GM08714 (cell line): ENCODE measurements around the gene DACT3.

Source experiments
- H3K4me3 ChIP-seq: fragments of 200-500 bp; sonication (Bioruptor generic); 2 replicates; pipeline ENCODE4 v1.5.1; 2014; ENCODE audit warnings: mild to moderate bottlenecking, low read length, inconsistent platforms
- ZNF274 ChIP-seq: IDR thresholded peaks from 2 replicates; pipeline ENCODE4 v1.6.1; 2012; ENCODE audit warnings: mild to moderate bottlenecking, low read depth, low read length

DACT3 gene

DNA sequence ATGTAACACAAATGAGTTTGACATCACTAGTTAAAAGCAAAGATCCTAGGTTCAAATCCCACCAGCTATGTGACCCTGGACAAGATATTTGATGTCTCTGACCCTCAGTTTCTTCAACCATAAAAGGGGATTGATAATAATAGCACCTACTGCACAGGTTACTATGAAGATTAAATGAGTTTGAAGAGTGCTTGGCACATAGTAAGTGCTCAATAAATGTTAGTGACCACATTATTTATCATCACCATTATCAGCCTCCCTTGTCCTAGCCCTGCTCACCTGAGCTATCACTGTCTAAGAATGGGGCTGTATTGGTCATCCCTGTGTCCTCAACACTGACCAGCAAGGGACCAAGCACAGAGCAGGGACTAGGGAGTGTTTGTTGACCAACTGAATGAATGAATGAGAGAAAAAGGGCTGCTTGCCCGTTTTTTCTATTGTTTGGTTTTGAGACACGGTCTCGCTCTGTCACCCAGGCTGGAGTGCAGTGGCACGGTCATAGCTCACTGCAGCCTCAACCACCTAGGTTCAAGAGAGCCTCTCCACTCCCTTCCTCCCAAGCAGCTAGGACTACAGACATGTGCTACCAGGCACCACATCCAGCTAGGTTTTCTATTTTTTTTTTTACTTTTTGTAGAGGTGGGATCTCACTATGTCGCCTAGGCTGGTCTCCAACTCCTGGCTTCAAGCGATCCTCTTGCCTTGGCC, 26.6 kb upstream of the DACT3 start:
- TF ChIP-seq ZNF274, result no peak
- no peak overlapping the region for H3K4me3 ChIP-seq

DNA sequence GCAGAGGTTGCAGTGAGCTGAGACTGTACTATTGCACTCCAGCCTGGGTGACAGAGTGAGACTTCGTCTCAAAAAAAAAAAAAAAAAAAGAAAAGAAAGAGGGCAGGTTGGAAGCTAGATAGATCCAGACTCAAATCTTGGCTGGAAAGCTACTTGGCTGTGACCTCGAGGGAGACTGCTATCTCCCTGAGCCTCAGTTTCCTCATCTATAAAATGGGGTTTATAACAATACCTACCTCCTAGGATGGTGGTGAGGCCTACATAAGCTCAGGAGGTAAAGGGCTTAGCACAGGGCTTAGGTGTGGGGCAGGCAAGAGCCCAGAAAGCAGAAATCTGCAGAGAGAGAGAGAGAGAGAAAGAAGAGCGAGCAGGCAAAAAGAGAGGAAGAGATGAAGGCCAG, 24.2 kb upstream of the DACT3 start:
- H3K4me3 ChIP-seq, result no peak overlapping the region
- no peak for TF ChIP-seq ZNF274

DNA sequence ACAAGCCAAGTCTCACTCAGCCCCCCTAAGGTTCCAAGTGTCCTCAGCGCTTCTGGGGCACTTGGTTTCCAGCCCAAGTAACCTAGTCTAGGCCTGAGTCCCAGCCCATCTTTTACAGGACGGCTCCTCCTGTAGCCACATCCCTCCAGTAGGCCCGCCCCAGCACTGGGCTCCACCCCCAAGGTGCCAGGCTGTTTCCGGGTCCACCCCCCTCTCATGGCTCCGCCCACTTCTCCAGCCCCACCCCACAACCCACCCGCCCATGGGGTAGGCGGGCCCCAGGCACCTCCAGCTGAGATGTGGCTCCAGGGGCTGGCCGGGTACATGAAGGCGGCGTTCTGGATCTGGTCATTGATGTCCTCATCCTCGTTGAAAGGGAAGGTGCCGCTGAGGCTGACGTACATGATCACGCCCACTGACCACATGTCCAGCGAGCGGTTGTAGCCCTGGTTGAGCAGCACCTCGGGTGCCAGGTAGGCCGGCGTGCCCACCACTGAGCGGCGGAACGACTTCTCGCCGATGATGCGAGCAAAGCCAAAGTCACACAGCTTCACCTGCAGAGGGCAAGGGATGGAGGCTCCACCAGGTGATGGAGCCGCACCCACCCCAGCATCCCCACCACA, 17.2 kb upstream of the DACT3 start:
- no peak for TF ChIP-seq ZNF274
- no peak overlapping the region for H3K4me3 ChIP-seq

DNA sequence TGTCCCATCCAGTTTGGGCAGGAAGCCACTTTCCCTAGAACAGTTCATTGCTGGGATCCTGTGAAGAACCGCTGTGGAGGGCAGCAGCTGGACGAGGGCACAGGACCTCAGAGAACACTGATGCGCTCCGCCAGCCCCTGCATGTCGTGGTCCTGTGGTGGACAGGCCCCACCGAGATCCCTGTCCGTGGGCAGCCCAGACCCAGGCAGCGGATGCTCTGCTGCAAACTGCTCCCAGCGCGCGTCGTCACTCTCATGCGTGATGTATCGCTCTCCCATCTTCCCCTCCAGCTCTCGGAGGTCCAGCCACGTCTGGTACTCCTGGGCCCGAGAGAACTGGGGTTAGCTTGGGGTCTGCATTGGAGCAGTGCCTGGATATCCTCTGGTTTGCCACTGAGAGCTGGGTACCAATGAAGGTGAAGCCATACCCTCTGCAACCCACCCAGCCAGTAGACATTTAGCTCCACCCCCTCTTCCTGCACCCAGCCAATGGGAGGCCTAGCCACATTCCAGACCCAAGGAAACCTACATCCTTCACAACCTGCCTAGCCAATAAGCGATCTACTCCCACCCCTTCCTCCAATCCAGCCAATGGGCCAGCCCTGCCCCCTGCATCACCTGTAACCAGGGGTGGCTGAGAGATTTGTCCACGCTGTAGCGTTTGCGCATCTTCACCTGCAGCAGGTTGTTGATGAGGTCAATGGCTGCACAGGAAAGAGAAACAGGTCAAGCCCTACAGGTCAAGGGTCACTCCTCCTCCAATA, 13.6 kb upstream of the DACT3 start:
- no peak for TF ChIP-seq ZNF274
- H3K4me3 ChIP-seq, result no peak overlapping the region

DNA sequence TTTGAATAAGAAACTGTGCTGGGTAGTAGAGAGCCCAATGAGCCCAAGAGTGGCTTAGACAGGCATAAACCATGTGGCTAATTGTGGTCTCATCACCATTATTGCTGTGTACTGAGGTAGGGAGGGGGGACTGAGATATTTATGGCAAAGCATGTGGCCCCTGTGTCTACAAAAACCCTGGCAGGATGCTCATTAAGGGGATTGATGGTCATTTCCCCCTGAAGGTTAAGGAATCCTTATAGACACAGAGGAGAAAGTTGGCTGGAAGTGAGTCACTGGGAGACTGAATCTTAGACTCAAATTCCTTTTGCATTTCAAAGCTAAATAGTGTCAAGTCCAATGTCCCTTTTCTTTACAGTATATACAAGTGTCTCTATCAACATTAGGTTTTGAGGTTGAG, 9.8 kb upstream of the DACT3 start:
- TF ChIP-seq ZNF274, result no peak
- no peak overlapping the region for H3K4me3 ChIP-seq

DNA sequence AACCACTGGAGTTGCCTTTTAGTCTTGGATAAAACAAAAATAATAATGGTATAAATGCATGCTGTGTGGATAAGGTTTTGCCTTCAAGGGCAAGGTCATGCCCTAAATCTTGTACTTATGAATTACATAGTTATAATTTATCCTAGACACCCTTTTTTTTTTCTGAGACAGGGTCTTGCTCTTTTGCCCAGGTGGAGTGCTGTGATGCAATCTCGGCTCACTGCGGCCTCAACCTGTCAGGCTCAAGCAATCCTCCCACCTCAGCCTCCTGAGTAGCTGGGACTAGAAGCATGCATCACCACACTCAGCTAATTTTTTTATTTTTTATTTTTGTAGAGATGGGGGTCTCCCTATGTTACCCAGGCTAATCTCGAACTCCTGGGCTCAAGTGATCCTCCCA, 7.7 kb upstream of the DACT3 start:
- no peak for TF ChIP-seq ZNF274
- H3K4me3 ChIP-seq, result no peak overlapping the region

DNA sequence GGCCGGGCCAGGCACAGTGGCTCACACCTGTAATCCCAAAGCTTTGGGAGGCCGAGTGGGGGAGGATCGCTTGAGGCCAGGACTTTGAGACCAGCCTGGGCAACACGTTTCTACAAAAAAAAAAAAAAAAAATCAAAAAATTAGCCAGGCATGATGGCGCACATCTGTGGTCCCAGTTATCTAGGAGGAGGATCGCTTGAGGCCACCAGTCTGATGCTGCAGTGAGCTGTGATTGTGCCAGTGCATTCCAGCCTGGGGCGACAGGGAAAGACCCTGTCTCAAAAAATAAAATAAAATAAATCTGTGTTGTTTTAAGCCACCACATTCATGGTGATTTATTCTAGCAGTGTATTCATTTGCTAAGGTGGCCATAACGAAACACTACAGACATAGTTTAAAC, 4.1 kb upstream of the DACT3 start:
- H3K4me3 ChIP-seq, result no peak overlapping the region
- TF ChIP-seq ZNF274, result no peak

DNA sequence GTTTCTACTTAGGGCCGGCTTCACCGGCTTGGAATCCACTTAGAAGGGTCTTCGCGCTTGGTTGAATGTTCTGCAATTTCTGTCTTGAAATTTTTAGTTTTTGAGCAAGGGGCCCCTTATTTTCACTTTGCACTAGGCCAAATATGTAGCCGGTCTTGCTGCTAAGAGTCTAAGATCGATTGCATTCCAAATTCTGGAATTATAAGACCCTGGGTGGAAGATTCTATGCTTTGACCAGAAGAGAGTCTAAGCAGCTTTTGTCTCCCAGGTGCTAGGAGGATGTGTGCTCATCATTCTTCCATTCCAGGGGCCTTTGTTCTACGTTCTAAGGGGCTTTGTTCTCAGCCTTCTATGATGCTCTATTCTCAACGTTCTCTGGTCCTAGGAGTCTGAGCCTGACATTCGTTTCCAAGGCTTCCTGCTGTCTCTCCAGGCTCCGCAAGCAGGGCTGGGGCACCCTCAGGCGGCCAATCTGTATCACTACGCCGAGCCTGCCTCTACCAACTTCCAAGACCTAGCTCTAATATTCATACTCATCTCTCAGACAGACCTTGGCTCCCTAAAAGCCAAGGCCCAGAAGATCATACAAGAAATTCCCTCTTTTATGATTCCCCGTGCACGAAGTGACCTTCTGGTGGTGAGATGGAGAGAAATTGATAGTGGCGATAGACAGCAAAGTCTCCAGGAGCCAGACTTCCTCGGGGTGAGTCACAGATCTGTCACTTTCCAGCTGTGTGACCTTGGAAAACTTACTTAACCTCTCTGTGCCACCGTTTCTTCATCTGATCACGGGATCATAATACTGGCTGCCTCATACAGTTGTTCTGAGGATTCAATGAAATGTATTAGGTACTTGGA, 982 bp upstream of the DACT3 start:
- TF ChIP-seq ZNF274, result no peak
- H3K4me3 ChIP-seq, result peak overlapping the region; percentile 59; the same call in 1 of the 2 replicates

DNA sequence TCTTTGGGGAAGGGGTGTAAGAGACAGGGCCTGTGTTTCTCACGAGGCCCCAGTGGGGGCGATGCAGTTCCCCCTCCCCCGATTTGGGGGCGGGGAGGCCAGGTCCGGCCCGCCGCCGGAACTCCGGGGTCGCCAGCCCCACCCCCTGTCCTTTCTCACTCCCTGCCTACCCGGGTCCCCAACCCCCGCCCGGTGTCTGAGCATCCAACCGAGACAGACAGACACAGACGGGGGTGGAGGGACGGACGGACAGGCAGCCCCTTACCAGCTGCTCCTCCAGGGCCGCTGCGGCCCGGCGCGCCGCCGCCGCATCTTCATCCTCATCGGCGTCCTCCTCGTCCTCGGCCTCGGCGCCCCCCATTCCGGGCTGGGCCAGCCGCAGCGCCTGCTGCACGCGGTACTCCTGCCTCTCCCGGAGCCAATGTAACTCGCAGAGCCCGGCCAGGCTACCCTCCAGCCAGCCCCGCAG, 397 bp downstream of the DACT3 start:
- no peak for TF ChIP-seq ZNF274
- H3K4me3 ChIP-seq, result peak overlapping the region; percentile 53; the same call in 1 of the 2 replicates

DNA sequence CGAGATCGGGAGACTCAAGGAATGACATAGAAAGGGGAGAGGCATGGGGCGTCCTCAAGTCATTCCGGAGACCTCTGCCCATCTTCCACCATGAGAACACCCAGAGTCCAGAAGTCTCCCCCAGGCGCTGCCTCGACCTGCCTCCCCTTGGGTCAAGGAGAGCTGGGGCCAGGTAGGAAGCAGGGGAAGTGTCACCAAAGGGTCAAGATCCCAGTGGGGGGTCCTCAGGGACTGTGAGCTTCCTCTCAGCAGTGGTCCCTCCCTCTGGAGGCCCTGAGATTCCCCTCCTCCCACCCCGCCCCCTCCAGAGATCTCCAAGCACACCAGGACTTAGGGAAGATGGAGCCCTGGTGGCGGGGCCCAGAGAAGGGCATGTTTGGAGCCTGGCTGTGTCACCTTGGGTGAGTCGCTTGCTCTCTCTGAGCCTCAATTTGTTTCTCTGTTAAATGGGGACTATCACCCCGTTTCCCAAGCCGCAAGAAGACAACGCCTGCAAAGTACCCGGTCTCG, 919 bp downstream of the DACT3 start:
- H3K4me3 ChIP-seq, result no peak overlapping the region; the same call in 1 of the 2 replicates
- TF ChIP-seq ZNF274, result no peak

DNA sequence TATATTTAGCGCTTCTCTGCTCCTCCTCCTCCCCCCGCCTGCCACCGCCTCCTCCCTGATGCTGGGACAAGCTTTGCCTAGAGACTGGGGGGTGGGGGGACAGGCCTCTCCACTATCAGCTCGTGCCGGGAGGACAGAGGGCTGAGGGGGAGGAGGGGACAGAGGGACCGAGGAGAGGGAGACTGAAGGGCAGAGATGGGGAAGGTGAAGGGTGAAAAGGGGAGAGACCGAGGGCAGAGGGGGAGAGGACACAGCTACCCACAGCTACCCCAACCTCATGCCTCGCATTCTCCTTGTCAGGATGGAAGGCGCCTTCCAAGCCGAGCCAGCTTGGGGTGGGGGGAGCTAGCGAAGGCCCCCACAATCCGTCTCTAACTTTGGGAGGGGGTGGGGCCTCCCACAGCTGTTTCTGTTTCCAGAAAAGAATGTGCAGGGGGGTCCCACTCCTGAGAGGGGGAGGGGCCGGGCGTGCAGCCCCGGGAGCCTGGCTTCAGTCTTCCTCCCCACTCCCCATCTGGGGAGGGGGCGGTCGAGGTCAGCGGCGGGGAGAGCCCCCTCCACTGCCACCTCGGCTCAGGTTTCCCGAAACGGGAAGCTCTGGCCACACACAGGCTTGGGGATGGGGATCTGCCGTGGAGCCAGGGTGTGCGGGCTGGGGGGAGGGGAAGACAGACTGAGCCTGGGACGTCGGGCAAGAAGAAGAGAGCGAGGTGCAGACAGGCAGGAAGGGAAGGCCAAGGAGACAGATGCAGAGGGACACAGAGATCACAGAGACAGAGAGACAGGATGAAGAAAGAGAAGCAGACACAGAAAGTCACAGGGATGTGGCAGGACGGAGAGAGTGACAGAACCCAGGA, 1.6 kb downstream of the DACT3 start:
- no peak overlapping the region for H3K4me3 ChIP-seq
- no peak for TF ChIP-seq ZNF274

DNA sequence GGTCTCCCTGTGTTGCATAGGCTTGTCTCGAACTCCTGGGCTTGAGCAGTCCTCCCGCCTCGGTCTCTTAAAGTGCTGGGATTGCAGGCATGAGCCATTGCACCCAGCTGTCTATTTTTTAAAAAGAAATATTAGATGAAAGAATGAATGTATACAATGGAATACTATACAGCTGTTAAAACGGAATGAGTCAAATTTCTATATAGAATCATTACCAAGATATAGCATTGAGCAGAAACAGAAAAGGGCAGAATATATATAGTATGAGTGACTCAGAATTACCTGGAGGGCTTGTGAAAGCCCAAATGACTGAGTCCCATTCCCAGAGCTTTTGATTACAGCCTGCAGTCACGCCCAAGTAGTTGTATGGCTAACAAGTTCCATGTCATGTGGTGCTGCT, 4.4 kb downstream of the DACT3 start:
- no peak for TF ChIP-seq ZNF274
- no peak overlapping the region for H3K4me3 ChIP-seq

DNA sequence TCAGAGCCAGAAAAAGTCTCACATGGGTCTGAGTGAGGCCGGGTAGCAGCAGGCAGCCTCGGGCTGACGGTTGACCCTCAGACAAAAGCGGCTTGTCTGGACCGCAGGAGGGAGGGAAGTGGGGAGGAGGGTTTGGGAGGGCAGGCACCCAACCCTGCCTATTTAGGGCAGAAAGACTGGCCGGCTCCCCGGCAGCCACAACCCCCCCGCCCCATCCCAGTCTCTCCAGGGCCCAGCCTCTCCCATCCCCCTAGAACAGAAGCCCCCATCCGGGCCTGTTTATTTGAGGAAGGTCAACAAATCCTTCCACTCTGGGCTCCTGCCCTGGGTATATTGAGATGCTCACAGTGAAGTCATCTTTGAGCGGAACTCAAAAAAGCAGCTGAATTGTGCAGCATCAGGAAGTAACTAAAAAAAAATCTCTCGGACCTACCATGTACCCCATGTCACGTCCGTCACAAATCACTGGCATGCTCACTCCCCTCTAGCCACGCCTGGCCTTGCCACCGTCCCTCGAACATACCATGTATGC, 6.3 kb downstream of the DACT3 start:
- no peak for TF ChIP-seq ZNF274
- no peak overlapping the region for H3K4me3 ChIP-seq
